ENCODE measurements around the gene TM2D1.

DNA sequence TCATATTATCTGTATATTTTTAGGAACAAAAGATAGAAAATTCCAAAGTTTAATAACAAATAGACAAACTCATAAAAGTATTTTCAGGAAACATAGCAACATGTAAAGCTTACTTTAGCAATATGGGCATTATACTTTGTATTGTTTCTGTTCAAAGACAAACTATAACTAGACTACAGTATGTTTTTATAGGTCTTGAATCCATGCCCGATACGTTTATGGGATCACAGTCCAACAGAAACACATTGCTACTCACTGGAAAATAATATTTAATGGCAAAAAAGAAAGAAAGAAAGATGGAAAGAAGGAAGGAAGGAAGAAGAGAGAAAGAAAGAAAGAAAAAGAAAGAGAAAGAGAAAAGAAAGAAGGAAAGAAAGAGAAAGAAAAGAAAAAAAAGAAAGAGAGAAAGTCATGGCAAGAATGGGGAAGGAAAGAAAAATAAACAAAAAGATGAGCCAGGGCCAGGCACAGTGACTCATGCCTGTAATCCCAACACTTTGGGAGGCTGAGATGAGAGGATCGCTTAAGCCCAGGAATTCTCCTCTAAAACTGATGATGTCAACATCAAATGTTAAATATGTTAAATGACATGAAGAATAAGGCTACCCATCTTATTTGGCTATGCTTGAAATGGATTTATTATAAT is 32.7 kb downstream of the TM2D1 start:
- TF ChIP-seq, protein P1, sequence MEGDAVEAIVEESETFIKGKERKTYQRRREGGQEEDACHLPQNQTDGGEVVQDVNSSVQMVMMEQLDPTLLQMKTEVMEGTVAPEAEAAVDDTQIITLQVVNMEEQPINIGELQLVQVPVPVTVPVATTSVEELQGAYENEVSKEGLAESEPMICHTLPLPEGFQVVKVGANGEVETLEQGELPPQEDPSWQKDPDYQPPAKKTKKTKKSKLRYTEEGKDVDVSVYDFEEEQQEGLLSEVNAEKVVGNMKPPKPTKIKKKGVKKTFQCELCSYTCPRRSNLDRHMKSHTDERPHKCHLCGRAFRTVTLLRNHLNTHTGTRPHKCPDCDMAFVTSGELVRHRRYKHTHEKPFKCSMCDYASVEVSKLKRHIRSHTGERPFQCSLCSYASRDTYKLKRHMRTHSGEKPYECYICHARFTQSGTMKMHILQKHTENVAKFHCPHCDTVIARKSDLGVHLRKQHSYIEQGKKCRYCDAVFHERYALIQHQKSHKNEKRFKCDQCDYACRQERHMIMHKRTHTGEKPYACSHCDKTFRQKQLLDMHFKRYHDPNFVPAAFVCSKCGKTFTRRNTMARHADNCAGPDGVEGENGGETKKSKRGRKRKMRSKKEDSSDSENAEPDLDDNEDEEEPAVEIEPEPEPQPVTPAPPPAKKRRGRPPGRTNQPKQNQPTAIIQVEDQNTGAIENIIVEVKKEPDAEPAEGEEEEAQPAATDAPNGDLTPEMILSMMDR (IDR thresholded peaks at IDR 0.05) = no peak
- TF ChIP-seq EP300 (IDR thresholded peaks at IDR 0.05) (no peak), POLR2A (IDR thresholded peaks at IDR 0.05) (no peak)

Data from ovary (tissue), 3 donors.